Measurements from ENCODE around the gene DVL2.
A peak's percentile ranks its signal among the peaks of the same experiment; 100 is the strongest.

The DVL2 gene

DNA sequence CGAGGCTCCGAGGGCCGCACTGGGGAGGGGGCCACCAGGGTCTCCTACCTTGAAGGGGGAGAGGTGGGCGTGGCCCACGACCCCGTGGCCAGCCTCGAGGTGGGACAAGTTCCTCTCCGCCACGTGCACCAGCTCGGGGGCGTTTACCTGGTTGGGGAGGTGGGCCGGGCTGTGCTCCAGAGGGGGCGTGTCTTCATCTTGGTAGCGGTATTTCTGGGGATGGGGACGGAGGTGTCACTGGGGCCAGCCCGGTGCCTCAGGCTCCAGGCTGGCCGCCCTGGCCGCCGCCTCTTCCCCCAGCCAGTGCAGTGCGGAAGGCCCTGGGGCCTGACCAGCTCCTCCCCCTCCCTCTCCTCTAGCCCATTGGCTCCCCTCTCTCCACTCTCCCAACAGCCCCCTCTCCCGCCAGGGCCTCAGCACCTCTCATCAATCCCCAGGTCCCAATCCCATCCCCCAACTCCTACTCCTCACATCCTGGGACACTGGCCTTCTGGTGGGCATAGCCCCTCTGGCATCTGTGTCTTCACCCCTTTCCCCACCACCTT lies 26.2 kb downstream of the DVL2 start:
- Histone ChIP-seq H3K4me3 (replicated peaks; ENCODE audit: insufficient read depth, low read length) (no peak overlapping the region), H3K27ac (replicated peaks) (no peak overlapping the region), H3K27me3 (ENCODE audit: insufficient read depth, poor library complexity, severe bottlenecking) (no peaks in the 10 kb centered on the region)
- DNase-seq (ENCODE audit: low read depth in 1 of 2, low spot score in 1 of 2): no peak
- TF ChIP-seq, protein P1, sequence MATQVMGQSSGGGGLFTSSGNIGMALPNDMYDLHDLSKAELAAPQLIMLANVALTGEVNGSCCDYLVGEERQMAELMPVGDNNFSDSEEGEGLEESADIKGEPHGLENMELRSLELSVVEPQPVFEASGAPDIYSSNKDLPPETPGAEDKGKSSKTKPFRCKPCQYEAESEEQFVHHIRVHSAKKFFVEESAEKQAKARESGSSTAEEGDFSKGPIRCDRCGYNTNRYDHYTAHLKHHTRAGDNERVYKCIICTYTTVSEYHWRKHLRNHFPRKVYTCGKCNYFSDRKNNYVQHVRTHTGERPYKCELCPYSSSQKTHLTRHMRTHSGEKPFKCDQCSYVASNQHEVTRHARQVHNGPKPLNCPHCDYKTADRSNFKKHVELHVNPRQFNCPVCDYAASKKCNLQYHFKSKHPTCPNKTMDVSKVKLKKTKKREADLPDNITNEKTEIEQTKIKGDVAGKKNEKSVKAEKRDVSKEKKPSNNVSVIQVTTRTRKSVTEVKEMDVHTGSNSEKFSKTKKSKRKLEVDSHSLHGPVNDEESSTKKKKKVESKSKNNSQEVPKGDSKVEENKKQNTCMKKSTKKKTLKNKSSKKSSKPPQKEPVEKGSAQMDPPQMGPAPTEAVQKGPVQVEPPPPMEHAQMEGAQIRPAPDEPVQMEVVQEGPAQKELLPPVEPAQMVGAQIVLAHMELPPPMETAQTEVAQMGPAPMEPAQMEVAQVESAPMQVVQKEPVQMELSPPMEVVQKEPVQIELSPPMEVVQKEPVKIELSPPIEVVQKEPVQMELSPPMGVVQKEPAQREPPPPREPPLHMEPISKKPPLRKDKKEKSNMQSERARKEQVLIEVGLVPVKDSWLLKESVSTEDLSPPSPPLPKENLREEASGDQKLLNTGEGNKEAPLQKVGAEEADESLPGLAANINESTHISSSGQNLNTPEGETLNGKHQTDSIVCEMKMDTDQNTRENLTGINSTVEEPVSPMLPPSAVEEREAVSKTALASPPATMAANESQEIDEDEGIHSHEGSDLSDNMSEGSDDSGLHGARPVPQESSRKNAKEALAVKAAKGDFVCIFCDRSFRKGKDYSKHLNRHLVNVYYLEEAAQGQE (IDR thresholded peaks at IDR 0.05; ENCODE audit: insufficient replicate concordance, low read depth): no peak
- TF ChIP-seq CTCF (IDR thresholded peaks at IDR 0.05; ENCODE audit: insufficient read depth, low read length) (no peak), POLR2AphosphoS5 (IDR thresholded peaks at IDR 0.05; ENCODE audit: low read depth) (no peak), GABPA (IDR thresholded peaks at IDR 0.05; ENCODE audit: low read depth) (no peak), SPI1 (IDR thresholded peaks at IDR 0.05; ENCODE audit: borderline replicate concordance, low read depth) (no peak)

GRCh38 chr17:7207120-7208001 lies 27.0 kb downstream of the DVL2 start:
- no peak for DNase-seq (ENCODE audit: low read depth in 1 of 2, low spot score in 1 of 2)
- H3K27ac ChIP-seq (replicated peaks): no peak overlapping the region
- TF ChIP-seq POLR2AphosphoS5 (IDR thresholded peaks at IDR 0.05; ENCODE audit: low read depth): no peak
- no peaks in the 10 kb centered on the region for H3K27me3 ChIP-seq (ENCODE audit: insufficient read depth, poor library complexity, severe bottlenecking)
- no peak overlapping the region for H3K4me3 ChIP-seq (replicated peaks; ENCODE audit: insufficient read depth, low read length)

DNA sequence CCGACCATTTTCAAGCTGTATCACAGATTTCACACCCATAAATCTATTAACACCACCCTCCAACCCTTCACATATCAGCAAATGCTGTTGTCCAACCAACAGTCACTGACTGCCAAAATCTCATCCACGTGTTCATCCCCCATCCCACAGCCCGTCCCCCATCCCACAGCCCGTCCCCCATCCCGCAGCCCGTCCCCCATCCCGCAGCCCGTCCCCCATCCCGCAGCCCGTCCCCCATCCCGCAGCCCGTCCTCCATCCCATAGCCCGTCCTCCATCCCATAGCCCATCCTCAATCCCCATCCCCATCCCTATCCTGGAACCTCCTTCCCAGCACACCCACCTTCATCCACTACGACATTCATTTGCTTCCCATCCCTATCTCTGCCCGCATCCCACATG lies 28.8 kb downstream of the DVL2 start:
- no peak for DNase-seq (ENCODE audit: low read depth in 1 of 2, low spot score in 1 of 2)
- Histone ChIP-seq H3K27me3 (ENCODE audit: insufficient read depth, poor library complexity, severe bottlenecking) (no peaks in the 10 kb centered on the region), H3K27ac (replicated peaks) (no peak overlapping the region), H3K4me3 (replicated peaks; ENCODE audit: insufficient read depth, low read length) (no peak overlapping the region)
- TF ChIP-seq, protein P1 (IDR thresholded peaks at IDR 0.05; ENCODE audit: insufficient replicate concordance, low read depth): no peak
- TF ChIP-seq GABPA (IDR thresholded peaks at IDR 0.05; ENCODE audit: low read depth) (no peak), CTCF (IDR thresholded peaks at IDR 0.05; ENCODE audit: insufficient read depth, low read length) (no peak), POLR2AphosphoS5 (IDR thresholded peaks at IDR 0.05; ENCODE audit: low read depth) (no peak), SPI1 (IDR thresholded peaks at IDR 0.05; ENCODE audit: borderline replicate concordance, low read depth) (no peak)

- no peak overlapping the region for H3K27ac ChIP-seq (replicated peaks)
Observed at GRCh38 chr17:7204828-7205461, 29.4 kb downstream of the DVL2 start.

More at GRCh38 chr17:7204828-7205461, 29.4 kb downstream of the DVL2 start:
- TF ChIP-seq, protein P1 (IDR thresholded peaks at IDR 0.05; ENCODE audit: insufficient replicate concordance, low read depth): no peak
- TF ChIP-seq GABPA (IDR thresholded peaks at IDR 0.05; ENCODE audit: low read depth) (no peak), CTCF (IDR thresholded peaks at IDR 0.05; ENCODE audit: insufficient read depth, low read length) (no peak), POLR2AphosphoS5 (IDR thresholded peaks at IDR 0.05; ENCODE audit: low read depth) (no peak), SPI1 (IDR thresholded peaks at IDR 0.05; ENCODE audit: borderline replicate concordance, low read depth) (no peak)
- Histone ChIP-seq H3K27me3 (ENCODE audit: insufficient read depth, poor library complexity, severe bottlenecking) (no peaks in the 10 kb centered on the region), H3K4me3 (replicated peaks; ENCODE audit: insufficient read depth, low read length) (peak overlapping the region; percentile 40)
- peak in 1 of 2 experiments; percentile 15 for DNase-seq (ENCODE audit: low read depth in 1 of 2, low spot score in 1 of 2)

Measured in HL-60 (cell line).